ENCODE measurements around the gene HMGXB3.

The HMGXB3 gene

GRCh38 chr5:149990518-149991376 lies 9.8 kb upstream of the HMGXB3 start:
- DNase-seq (ENCODE audit: low read depth) = peak; percentile 52

GRCh38 chr5:149993471-149993870 lies 7.1 kb upstream of the HMGXB3 start:
- no peak for DNase-seq (ENCODE audit: low read depth)

DNA sequence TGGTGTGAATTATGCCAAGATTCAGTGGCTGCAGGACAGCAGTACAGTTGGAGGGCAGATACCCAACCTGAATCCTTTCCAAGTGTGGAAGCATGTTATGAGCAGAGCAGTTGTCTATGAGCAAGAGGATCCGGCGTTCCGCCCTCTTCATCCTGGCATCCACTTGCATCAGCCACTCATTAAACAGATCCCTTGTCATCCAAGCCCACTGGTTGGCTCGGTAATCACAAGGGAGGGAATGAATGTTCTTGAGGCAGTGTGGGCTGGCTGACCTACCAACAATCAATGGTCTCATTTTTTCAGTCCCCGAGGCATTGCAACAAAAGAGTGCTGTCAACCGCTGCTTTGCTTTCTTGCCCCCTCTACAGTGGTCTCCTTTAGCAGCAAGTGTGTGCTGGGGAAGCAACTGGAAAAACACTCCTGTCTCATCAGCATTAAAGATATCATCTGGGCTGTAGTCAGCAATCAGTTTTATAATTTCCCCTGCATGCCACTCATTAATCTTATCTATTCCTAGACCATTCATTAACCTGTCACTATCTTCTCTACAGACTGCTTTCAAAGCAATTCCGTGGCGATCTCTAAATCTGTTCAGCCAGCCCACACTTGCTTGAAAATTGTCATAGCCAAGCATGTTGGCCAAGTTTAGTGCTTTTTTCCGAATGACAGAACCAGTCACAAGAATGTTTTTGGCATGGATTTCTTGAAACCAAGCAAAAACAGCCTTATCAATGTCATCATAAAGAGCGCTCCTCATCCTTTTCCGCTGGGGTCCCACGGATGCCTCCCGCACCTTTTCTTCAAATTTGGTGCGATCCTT lies 4.9 kb upstream of the HMGXB3 start:
- DNase-seq (ENCODE audit: low read depth) = no peak

GRCh38 chr5:149996205-149996890 lies 4.2 kb upstream of the HMGXB3 start:
- DNase-seq (ENCODE audit: low read depth) = no peak

DNA sequence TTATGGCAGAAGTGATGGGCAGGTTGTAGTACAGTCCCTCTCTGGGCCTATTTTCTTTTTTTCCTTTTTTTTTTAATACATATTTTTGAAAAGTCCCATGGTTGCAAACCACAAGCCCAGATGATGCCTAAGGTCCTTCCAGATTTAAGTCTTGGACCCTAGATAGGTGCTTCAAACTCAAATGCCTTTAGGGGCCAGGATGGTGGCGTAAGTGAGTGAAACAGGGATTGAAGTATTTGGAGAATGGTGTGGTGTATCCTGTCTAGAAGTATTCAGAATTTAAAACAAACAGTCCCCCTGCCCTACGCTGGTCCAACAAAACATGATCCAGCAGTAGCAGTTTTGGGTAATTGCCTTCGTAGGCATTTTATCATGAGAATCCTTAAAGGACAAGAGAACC lies 2.3 kb upstream of the HMGXB3 start:
- DNase-seq (ENCODE audit: low read depth) = no peak

DNA sequence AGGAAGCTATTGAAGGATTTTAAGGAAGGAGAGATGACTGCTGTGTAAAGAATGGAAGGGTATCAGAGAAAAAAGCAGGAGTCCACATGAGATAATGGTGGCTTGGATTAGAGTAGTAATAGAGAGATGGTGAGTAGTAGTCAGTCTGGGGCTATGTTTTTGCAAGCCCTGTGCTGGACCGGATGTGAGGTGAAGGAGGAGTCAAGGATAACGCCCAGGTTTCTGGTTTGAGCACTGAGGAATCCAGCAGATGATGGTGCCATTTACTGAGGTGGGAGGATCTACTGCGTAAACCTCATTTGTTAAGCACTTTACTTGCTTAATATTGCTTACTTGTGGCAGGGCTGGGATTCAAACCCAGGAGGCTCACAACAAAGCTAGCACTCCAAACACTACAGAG lies 1.2 kb upstream of the HMGXB3 start:
- no peak for DNase-seq (ENCODE audit: low read depth)

GRCh38 chr5:149999866-150000255 lies 678 bp upstream of the HMGXB3 start:
- no peak for DNase-seq (ENCODE audit: low read depth)

DNA sequence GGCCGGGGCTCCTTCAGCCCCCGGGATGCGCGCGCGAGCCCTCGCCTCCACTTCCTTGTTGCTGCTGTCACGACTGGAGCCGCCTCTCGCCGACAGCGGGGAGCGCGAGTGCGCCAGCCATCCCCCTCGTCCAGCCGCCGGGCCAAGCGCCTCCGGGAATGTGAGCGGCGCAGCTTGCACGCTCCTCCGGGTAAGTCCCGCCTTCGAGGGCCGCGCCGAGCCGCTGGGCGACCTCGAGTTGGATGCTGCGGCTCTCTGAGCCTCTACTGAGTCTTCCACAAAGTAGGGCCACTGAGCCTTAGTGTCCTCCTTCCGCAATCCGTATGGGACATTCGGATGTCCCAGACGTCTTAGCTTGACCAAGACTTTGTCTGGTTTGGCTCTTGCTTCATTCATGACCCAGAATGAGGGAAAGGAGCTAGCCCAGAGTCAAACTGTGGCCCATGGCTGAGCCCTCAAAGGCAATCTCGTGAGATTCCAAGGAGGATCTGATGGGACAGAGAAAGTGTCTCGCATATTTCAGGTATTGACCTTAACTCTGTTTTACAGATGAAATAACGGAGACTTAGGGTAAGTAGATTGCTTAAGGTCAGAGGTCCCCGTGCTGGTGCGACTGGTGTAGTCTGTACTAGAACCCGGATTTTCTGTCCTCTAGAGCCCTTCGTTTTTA lies 586 bp downstream of the HMGXB3 start:
- peak; percentile 53 for DNase-seq (ENCODE audit: low read depth)

- DNase-seq (ENCODE audit: low read depth) = peak; percentile 75
Measured at GRCh38 chr5:150001660-150002486, 1.3 kb downstream of the HMGXB3 start.

- DNase-seq (ENCODE audit: low read depth) = no peak
Measured at GRCh38 chr5:150006318-150006717, 5.8 kb downstream of the HMGXB3 start.

GRCh38 chr5:150007050-150007449 lies 6.5 kb downstream of the HMGXB3 start:
- DNase-seq (ENCODE audit: low read depth) = no peak

DNA sequence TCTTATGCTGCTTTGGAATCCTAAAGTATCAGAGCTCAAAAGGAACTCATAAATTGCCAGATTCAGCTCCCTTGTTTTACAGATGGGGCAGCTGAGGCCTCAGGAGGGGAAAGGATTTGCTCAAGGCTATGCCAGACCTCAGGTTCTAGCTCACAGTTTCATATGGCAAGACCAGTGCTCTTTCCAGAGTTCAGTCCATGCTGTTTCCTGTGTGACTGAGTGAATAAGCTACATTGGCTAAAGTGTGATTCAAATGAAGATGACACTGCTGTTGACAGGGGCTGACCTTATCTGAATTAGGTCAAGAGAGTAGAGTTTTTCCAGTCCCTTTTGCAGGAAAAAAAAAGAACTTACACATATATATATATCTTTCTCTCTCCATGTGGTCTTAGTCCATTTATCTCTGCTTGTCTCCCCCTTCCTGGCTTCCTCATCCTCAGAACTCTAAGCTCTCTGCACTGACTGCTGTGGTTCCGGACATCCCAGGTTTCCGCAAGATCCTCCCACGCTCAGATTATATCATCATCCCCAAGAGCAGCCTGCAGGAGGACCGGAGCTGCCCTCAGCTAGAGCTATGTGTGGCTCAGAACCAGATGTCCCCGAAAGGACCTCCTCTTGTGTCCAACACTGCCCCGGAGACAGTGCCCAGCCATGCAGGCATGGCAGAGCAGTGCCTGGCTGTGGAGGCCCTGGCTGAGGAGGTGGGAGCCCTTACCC lies 9.3 kb downstream of the HMGXB3 start:
- no peak for DNase-seq (ENCODE audit: low read depth)

GRCh38 chr5:150013931-150014330 lies 13.4 kb downstream of the HMGXB3 start:
- no peak for DNase-seq (ENCODE audit: low read depth)

DNA sequence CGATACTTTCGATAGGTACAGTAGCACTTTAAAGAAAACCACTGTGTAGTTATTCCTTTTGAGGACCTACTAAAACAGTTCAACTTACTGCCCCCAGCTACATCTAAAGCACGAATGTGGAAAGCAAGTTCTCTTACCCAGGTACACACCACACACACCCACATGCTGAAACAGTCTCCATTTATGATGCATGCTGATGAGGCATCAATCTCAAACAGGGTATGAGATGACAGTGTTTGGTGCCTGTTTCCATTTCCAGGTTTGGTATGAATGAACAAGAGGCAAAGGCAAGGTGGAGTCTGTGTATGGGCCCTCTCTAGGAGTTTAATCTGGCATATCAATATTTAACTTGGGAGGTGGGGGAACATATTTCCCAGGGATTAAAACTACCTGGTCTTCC lies 13.9 kb downstream of the HMGXB3 start:
- DNase-seq (ENCODE audit: low read depth) = no peak

GRCh38 chr5:150015415-150015814 lies 14.9 kb downstream of the HMGXB3 start:
- DNase-seq (ENCODE audit: low read depth) = no peak

- no peak for DNase-seq (ENCODE audit: low read depth)
Measured at GRCh38 chr5:150016537-150016936, 16.0 kb downstream of the HMGXB3 start.

- DNase-seq (ENCODE audit: low read depth) = no peak
Measured at GRCh38 chr5:150017226-150018005, 16.9 kb downstream of the HMGXB3 start.

DNA sequence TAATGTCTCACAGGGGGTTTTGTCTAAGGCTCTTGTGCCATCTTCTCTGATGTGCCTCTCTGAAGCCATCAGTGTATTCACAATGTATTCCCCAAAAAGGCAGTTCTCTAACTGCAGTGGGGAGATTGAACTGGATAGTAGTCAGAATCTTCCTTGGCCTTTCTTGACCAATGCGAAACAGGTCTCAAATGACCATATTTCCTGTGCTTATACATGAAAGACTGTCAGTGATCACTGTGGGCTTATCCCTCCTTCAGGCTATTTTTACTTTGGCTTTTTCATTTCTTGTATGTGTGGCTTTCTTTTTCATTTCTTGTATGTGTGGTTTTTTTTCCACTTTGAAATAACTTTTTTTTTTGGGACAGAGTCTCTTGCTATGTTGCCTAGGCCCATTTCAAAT lies 19.7 kb downstream of the HMGXB3 start:
- DNase-seq (ENCODE audit: low read depth) = no peak

GRCh38 chr5:150021491-150022157 lies 21.1 kb downstream of the HMGXB3 start:
- DNase-seq (ENCODE audit: low read depth) = peak; percentile 32

Measured in fibroblast of gingiva (primary cell).